Ramos (cell line): ENCODE data around the gene PEX3.
"Not testable (repeated sequence)": the region's sequence is repeated elsewhere in the genome, so short reads cannot be mapped to it uniquely, and the experiment has no call there.

Experiments used
- in situ Hi-C: fragments of 300-500 bp; cut with MboI; formaldehyde crosslinking; loops from one replicate; pipeline ENCODE4 v1.14.3; 2022; ENCODE audit warnings: low sequenced_read_pairs; ENCODE audit not compliant: unreplicated experiment

PEX3 gene

GRCh38 chr6:143443096-143443495, 7.5 kb upstream of the PEX3 start:
- in situ Hi-C loops = no loop called here

- in situ Hi-C loops = not testable (repeated sequence)
These were observed 2.7 kb upstream of the PEX3 start for GRCh38 chr6:143447865-143448264.

- in situ Hi-C loops = no loop called here
These were observed 1.4 kb upstream of the PEX3 start for GRCh38 chr6:143449082-143449713.

GRCh38 chr6:143449714-143450452, 722 bp upstream of the PEX3 start:
- in situ Hi-C loops = no loop called here

- in situ Hi-C loops = no loop called here
These were observed 926 bp downstream of the PEX3 start for GRCh38 chr6:143451531-143451930.

- in situ Hi-C loops = no loop called here
These were observed 7.2 kb downstream of the PEX3 start for GRCh38 chr6:143457563-143458359.

GRCh38 chr6:143465546-143465945, 14.9 kb downstream of the PEX3 start:
- in situ Hi-C loops = no loop called here

- in situ Hi-C loops = no loop called here
These were observed 17.4 kb downstream of the PEX3 start for GRCh38 chr6:143468026-143468425.

GRCh38 chr6:143468823-143469222, 18.2 kb downstream of the PEX3 start:
- in situ Hi-C loops = not testable (repeated sequence)

- in situ Hi-C loops = no loop called here
These were observed 21.2 kb downstream of the PEX3 start for GRCh38 chr6:143471822-143472221.

GRCh38 chr6:143476545-143476944, 25.9 kb downstream of the PEX3 start:
- in situ Hi-C loops = no loop called here

- in situ Hi-C loops = no loop called here
These were observed 28.0 kb downstream of the PEX3 start for GRCh38 chr6:143478479-143479062.

- in situ Hi-C loops = no loop called here
These were observed 32.0 kb downstream of the PEX3 start for GRCh38 chr6:143482593-143482992.

- in situ Hi-C loops = no loop called here
These were observed 35.4 kb downstream of the PEX3 start for GRCh38 chr6:143485967-143486366.

GRCh38 chr6:143486752-143487151, 36.1 kb downstream of the PEX3 start:
- in situ Hi-C loops = no loop called here

- in situ Hi-C loops = no loop called here
These were observed 39.6 kb downstream of the PEX3 start for GRCh38 chr6:143490244-143490643.

GRCh38 chr6:143490775-143491174, 40.2 kb downstream of the PEX3 start:
- in situ Hi-C loops = no loop called here

GRCh38 chr6:143496974-143497373, 46.4 kb downstream of the PEX3 start:
- in situ Hi-C loops = no loop called here

- in situ Hi-C loops = no loop called here
These were observed 47.8 kb downstream of the PEX3 start for GRCh38 chr6:143498428-143498827.

- in situ Hi-C loops = no loop called here
These were observed 51.2 kb downstream of the PEX3 start for GRCh38 chr6:143501851-143502250.

- in situ Hi-C loops = no loop called here
These were observed 53.8 kb downstream of the PEX3 start for GRCh38 chr6:143504369-143504768.
